K562 (cell line): Measurements from ENCODE around the gene ACRBP. TPM values are rescaled to one million over a fixed set of nuclear protein-coding genes. Genes with fewer than 3 reads are reported as not detected.

Source experiments
- ATAC-seq: fragments of 200-7000 bp; cut with Tn5 transposase; 3 replicates; pipeline ENCODE4 v1.9.1; 2020; ENCODE audit warnings: moderate library complexity
- BruUV-seq: library from RNA; stranded (reverse); fragments of 400-500 nt; replicated peaks from 2 replicates; lab custom pipeline; 2021; lab: Mats Ljungman, UMichigan
- CTCF ChIA-PET: fragments of 300-600 bp; formaldehyde crosslinking; extraction: SDS; loops from one replicate; lab custom pipeline; 2021; ENCODE audit warnings: low intra/inter-chr PET ratio; lab: Yijun Ruan, JAX
- POLR2A ChIA-PET: fragments of 300-600, 350-650 bp; sonication (Branson Sonifier 250); formaldehyde crosslinking; extraction: SDS; loops from one replicate; lab custom pipeline; 2021; ENCODE audit warnings: antibody characterized with exemption, inconsistent platforms; lab: Yijun Ruan, JAX
- DNase-seq, 4 experiments: peaks; one replicate each; pipeline versions ENCODE4 v3.0.0 to v3.0.0-alpha.2; 2011 to 2018; ENCODE audit warnings: low spot score in 3 of 4, mixed read lengths in 3 of 4; ENCODE audit errors: extremely low read depth in 1 of 4
- FAIRE-seq: peaks from 2 replicates; lab custom pipeline; 2011; peaks lifted over from hg19 to GRCh38; lab: Jason Lieb, UNC
- H2AFZ ChIP-seq: 2 replicates; pipeline ENCODE4 v1.6.0; 2011; ENCODE audit warnings: low read depth, low read length, control low read depth, inconsistent platforms
- H3K27ac ChIP-seq: fragments of 200-600 bp; 3 replicates; pipeline ENCODE4 v1.8.0; 2011; ENCODE audit warnings: low read depth, mild to moderate bottlenecking, control low read depth, inconsistent platforms, low read length, moderate library complexity, mixed read lengths; ENCODE audit errors: extremely low read depth
- H3K27me3 ChIP-seq, 2 experiments: fragments of 300-600 bp in 1 of 2; 2 replicates in 1 of 2; 3 replicates in 1 of 2; pipeline versions ENCODE4 v1.6.0 to v1.8.0; 2011; ENCODE audit warnings: inconsistent platforms in 2 of 2, low read length in 2 of 2, mild to moderate bottlenecking in 1 of 2, mixed read lengths in 1 of 2, moderate library complexity in 1 of 2; ENCODE audit not compliant: control insufficient read depth in 2 of 2, insufficient read depth in 2 of 2
- H3K36me3 ChIP-seq: fragments of 300-600 bp; 3 replicates; pipeline ENCODE4 v1.8.0; 2011; ENCODE audit warnings: mild to moderate bottlenecking, low read length, inconsistent platforms; ENCODE audit not compliant: control insufficient read depth, insufficient read depth
- H3K4me1 ChIP-seq, 2 experiments: fragments of 200-600 bp in 1 of 2; replicated peaks in 1 of 2; 2 replicates in 1 of 2; 3 replicates in 1 of 2; pipeline versions ENCODE4 v1.5.1 to v1.8.0; 2011; ENCODE audit warnings: inconsistent platforms in 2 of 2, low read length in 2 of 2, mild to moderate bottlenecking in 1 of 2, mixed read lengths in 1 of 2, moderate library complexity in 1 of 2; ENCODE audit not compliant: control insufficient read depth in 2 of 2, insufficient read depth in 2 of 2
- H3K4me2 ChIP-seq: 2 replicates; pipeline ENCODE4 v1.6.1; 2011; ENCODE audit warnings: low read length, control low read depth, inconsistent platforms, mixed read lengths; ENCODE audit not compliant: insufficient read depth
- H3K4me3 ChIP-seq: fragments of 200-600 bp; sonication (generic), shearing (Covaris generic); 2 replicates; pipeline ENCODE4 v1.5.1; 2016; ENCODE audit warnings: control low read depth, inconsistent platforms
- H3K79me2 ChIP-seq: fragments of 200-600 bp; 3 replicates; pipeline ENCODE4 v1.8.0; 2011; ENCODE audit warnings: low read length, inconsistent platforms; ENCODE audit not compliant: control insufficient read depth, insufficient read depth
- H3K9ac ChIP-seq, 2 experiments: 2 replicates each; pipeline versions ENCODE4 v1.6.0 to v1.6.1; 2011; ENCODE audit warnings: low read depth in 2 of 2, low read length in 2 of 2, control low read depth in 1 of 2, inconsistent platforms in 1 of 2, mild to moderate bottlenecking in 1 of 2, mixed read lengths in 1 of 2; ENCODE audit not compliant: insufficient read depth in 1 of 2
- H3K9me1 ChIP-seq: one replicate; pipeline ENCODE4 v1.6.0; 2011; ENCODE audit warnings: inconsistent platforms, mild to moderate bottlenecking, low read length, moderate library complexity; ENCODE audit not compliant: control insufficient read depth, insufficient read depth
- H3K9me3 ChIP-seq: replicated peaks from 2 replicates; pipeline ENCODE4 v1.5.1; 2011; ENCODE audit warnings: low read depth, low read length, inconsistent platforms; ENCODE audit not compliant: control insufficient read depth, insufficient read depth
- H4K20me1 ChIP-seq: replicated peaks from 2 replicates; pipeline ENCODE4 v1.6.1; 2011; ENCODE audit warnings: low read length, inconsistent platforms, mixed read lengths; ENCODE audit not compliant: control insufficient read depth, insufficient read depth
- ATF3 ChIP-seq, 2 experiments: fragments of 450-650 bp in 1 of 2; sonication (generic) in 1 of 2; formaldehyde crosslinking in 1 of 2; IDR thresholded peaks in 1 of 2; conservative IDR thresholded peaks in 1 of 2; 2 replicates each; pipeline versions ENCODE4 v1.6.1 to v1.8.1; 2016 to 2023; ENCODE audit warnings: mild to moderate bottlenecking in 2 of 2, moderate library complexity in 2 of 2, inconsistent platforms in 1 of 2, missing genetic modification reagents in 1 of 2
- EWSR1 ChIP-seq: fragments of 450-650 bp; IDR thresholded peaks from 2 replicates; pipeline ENCODE4 v1.6.1; 2018; ENCODE audit warnings: borderline replicate concordance, mild to moderate bottlenecking, low read depth, moderate library complexity; ENCODE audit not compliant: partially characterized antibody
- KLF13 ChIP-seq: fragments of 450-650 bp; IDR thresholded peaks from 2 replicates; pipeline ENCODE4 v1.6.1; 2016; ENCODE audit warnings: missing genetic modification characterization, low read depth, mild to moderate bottlenecking, missing compliant biosample characterization, moderate library complexity, borderline replicate concordance
- RB1 ChIP-seq: fragments of 450-650 bp; IDR thresholded peaks from 2 replicates; pipeline ENCODE4 v1.6.1; 2017; ENCODE audit warnings: low read depth, mild to moderate bottlenecking
- STAT5B ChIP-seq: fragments of 250-450 bp; sonication (Bioruptor Pico); IDR thresholded peaks from 2 replicates; pipeline ENCODE4 v1.8.0; 2021; ENCODE audit warnings: mild to moderate bottlenecking, inconsistent platforms
- USF2 ChIP-seq: sonication (generic); formaldehyde crosslinking; IDR thresholded peaks from 2 replicates; pipeline ENCODE4 v1.5.0; 2020; ENCODE audit warnings: missing genetic modification reagents
- XRCC4 ChIP-seq: IDR thresholded peaks from one replicate; pipeline ENCODE4 v1.6.1; 2011; ENCODE audit not compliant: insufficient read depth, insufficient read length; ENCODE audit errors: extremely low read depth
- YBX1 ChIP-seq: fragments of 450-650 bp; IDR thresholded peaks from 2 replicates; pipeline ENCODE4 v1.7.1; 2016; ENCODE audit warnings: mild to moderate bottlenecking
- ZNF431 ChIP-seq: sonication (generic); formaldehyde crosslinking; IDR thresholded peaks from 2 replicates; pipeline ENCODE4 v1.8.0; 2022; ENCODE audit warnings: mild to moderate bottlenecking, missing genetic modification reagents
- ZNF586 ChIP-seq: fragments of 450-650 bp; formaldehyde crosslinking; conservative IDR thresholded peaks from 2 replicates; pipeline ENCODE4 v1.4.0; 2020; ENCODE audit warnings: mild to moderate bottlenecking, moderate library complexity
- ZNF79 ChIP-seq: fragments of 250-450 bp; sonication (Bioruptor Pico); IDR thresholded peaks from 2 replicates; pipeline ENCODE4 v1.4.0; 2020; ENCODE audit warnings: low read depth, mild to moderate bottlenecking, moderate library complexity
- WGBS: fragments of 100-300 bp; shearing (Covaris generic); methylation state at CpG from one replicate; pipeline ENCODE4 v1.1.6; 2016; ENCODE audit warnings: low coverage, mixed read lengths; ENCODE audit not compliant: insufficient coverage; ENCODE audit errors: missing lambda C conversion rate; 5-methylcytosine and 5-hydroxymethylcytosine counted together
- in situ Hi-C: fragments of 300-500 bp; cut with MboI; formaldehyde crosslinking; loops from 4 replicates; pipeline ENCODE4 v1.15.0; 2018; ENCODE audit warnings: inconsistent platforms, mixed read lengths
- intact Hi-C: fragments of 100-400 bp; cut with micrococcal nuclease; formaldehyde crosslinking; loops from 2 replicates; pipeline ENCODE4 v1.14.2; 2022
- polyA plus RNA-seq, 8 experiments: library from polyadenylated mRNA; depleted of rRNA in 4 of 8; stranded (reverse) in 5 of 8; unstranded in 3 of 8; fragments of >200 nt; fragmentation: Nextera tagmentation in 2 of 8; fragmentation: Illumina TruSeq in 1 of 8; extraction: Ambion mirVana in 2 of 8; extraction: Trizol in 1 of 8; gene quantifications; 2 replicates each; pipeline versions ENCODE4 v1.2.1 to v1.2.3, GENCODE V29; 2011 to 2014; ENCODE audit warnings: inconsistent platforms in 1 of 8, missing spikeins in 1 of 8
- total RNA-seq, 7 experiments: library from RNA; depleted of rRNA in 6 of 7; stranded (reverse); fragments of >200 nt in 6 of 7; fragmentation: Illumina TruSeq in 2 of 7; extraction: Trizol in 2 of 7; gene quantifications; 2 replicates each; pipeline versions ENCODE4 v1.2.1 to v1.2.3, GENCODE V29; 2011 to 2021; ENCODE audit warnings: low replicate concordance in 1 of 7
- TF ChIP-seq, protein P1 (sequence below): sonication (generic); formaldehyde crosslinking; IDR thresholded peaks from 2 replicates; pipeline ENCODE4 v1.8.1; 2022; ENCODE audit warnings: missing genetic modification reagents

ACRBP gene
- total and polyA plus RNA-seq, 9 of the 15 experiments (the other 6 are each of a cell fraction or from before 2014, with no cell fraction given), result 3.1 to 31.8 (median 8.4) TPM

- intact Hi-C loops (loop anchor here (1.0 to 10.0 kb wide), 3 partner anchors 9 to 211 kb away; partner anchors contain the start of genes GPR162, P3H3 and ZNF384), in situ Hi-C loops (no loop called here)
- DNase-seq (peak; percentile 82 to 95 (median 87)), ATAC-seq (peak; percentile 89), FAIRE-seq (peak; percentile 95)
- BruUV-seq, result no TSS peak
- H3K4me1 ChIP-seq, result peaks cover 29 to 43% of the 10 kb centered on the region in 2 experiments
- peak overlapping the region; percentile 62 to 90 for H3K9ac ChIP-seq
- H3K9me3 ChIP-seq, result no peaks in the 10 kb centered on the region
- 0 out of 3 replicates have a peak, but pooled peaks cover 3% of the 10 kb centered on the region for H3K36me3 ChIP-seq
- peak overlapping the region; percentile 85 for H3K27ac ChIP-seq
- no peak overlapping the region for H3K4me3 ChIP-seq
- no peaks in the 10 kb centered on the region for H3K9me1 ChIP-seq
- no peaks in the 10 kb centered on the region for H4K20me1 ChIP-seq
- peak overlapping the region; percentile 52 for H2AFZ ChIP-seq
- 28% methylated on average over 4 of the region's 21 CpGs for WGBS
- ChIA-PET POLR2A (interaction anchor here (0.6 to 2.2 kb wide), 9 partner anchors 10 to 253 kb away, joined by 3 to 8 read pairs (median 4); partner anchors contain the start of genes TPI1 and ZNF384), CTCF (interaction anchor here (0.7 kb wide), 1 partner anchor 76 kb away, joined by 4 read pairs; no protein-coding TSS in a partner anchor)
- peak overlapping the region; percentile 49 for H3K4me2 ChIP-seq
- no peaks in the 10 kb centered on the region; the same call in 2 of the 3 replicates for H3K79me2 ChIP-seq
- no peaks in the 10 kb centered on the region for H3K27me3 ChIP-seq
- TF ChIP-seq STAT5B (CRISPR knock-in tag), result no peak
- no peak for TF ChIP-seq EWSR1
- 0 out of 2 replicates have a peak, but pooled peaks have one; percentile 47 for TF ChIP-seq ZNF431 (CRISPR knock-in tag)
- no peak for TF ChIP-seq XRCC4
- no peak for TF ChIP-seq YBX1
- no peak for TF ChIP-seq ZNF79 (CRISPR knock-in tag)
- TF ChIP-seq RB1, result no peak; the same call in 1 of the 2 replicates
- no peak for TF ChIP-seq ZNF586
- TF ChIP-seq KLF13, result no peak
- TF ChIP-seq USF2 (CRISPR knock-in tag), result no peak
- TF ChIP-seq, protein P1, sequence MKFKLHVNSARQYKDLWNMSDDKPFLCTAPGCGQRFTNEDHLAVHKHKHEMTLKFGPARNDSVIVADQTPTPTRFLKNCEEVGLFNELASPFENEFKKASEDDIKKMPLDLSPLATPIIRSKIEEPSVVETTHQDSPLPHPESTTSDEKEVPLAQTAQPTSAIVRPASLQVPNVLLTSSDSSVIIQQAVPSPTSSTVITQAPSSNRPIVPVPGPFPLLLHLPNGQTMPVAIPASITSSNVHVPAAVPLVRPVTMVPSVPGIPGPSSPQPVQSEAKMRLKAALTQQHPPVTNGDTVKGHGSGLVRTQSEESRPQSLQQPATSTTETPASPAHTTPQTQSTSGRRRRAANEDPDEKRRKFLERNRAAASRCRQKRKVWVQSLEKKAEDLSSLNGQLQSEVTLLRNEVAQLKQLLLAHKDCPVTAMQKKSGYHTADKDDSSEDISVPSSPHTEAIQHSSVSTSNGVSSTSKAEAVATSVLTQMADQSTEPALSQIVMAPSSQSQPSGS (CRISPR knock-in tag), result no peak
- no peak for TF ChIP-seq ATF3 (IDR thresholded peaks at IDR 0.05)
- TF ChIP-seq ATF3 (CRISPR knock-in tag; conservative IDR thresholded peaks at IDR 0.05), result no peak
These were observed 33.3 kb downstream of the ACRBP start for GRCh38 chr12:6613776-6614512.
